Endothelial cell of umbilical vein (primary cell): ENCODE results near the gene NR2F6.
"Not testable (repeated sequence)": the region's sequence is repeated elsewhere in the genome, so short reads cannot be mapped to it uniquely, and the experiment has no call there.

Experiments used
- EZH2 ChIP-seq: IDR thresholded peaks from 2 replicates; pipeline ENCODE4 v1.6.1; 2012; ENCODE audit warnings: borderline replicate concordance, low read depth, mild to moderate bottlenecking, moderate library complexity, low read length, inconsistent platforms; ENCODE audit not compliant: severe bottlenecking
- JUN ChIP-seq: IDR thresholded peaks from 2 replicates; pipeline ENCODE4 v1.6.1; 2011; ENCODE audit warnings: borderline replicate concordance, low read depth; ENCODE audit not compliant: insufficient read length, insufficient read depth
- MYC ChIP-seq: IDR thresholded peaks from one replicate; pipeline ENCODE4 v1.6.1; 2011; ENCODE audit warnings: mild to moderate bottlenecking, low read depth, low read length
- POLR2A ChIP-seq: IDR thresholded peaks from 2 replicates; pipeline ENCODE4 v1.6.1; 2012; ENCODE audit warnings: low read depth, mild to moderate bottlenecking, control low read depth, low read length
- POLR2AphosphoS5 ChIP-seq: IDR thresholded peaks from 2 replicates; pipeline ENCODE4 v1.6.1; 2012; ENCODE audit warnings: low read depth, mild to moderate bottlenecking, control low read depth, low read length, moderate library complexity; ENCODE audit not compliant: insufficient read depth
- TF ChIP-seq, protein P1 (sequence below), 2 donors: IDR thresholded peaks; 1 replicate in 1 of 2; 2 replicates in 1 of 2; pipeline ENCODE4 v1.5.1; 2011; ENCODE audit warnings: low read length in 2 of 2, mild to moderate bottlenecking in 2 of 2, moderate library complexity in 2 of 2, control low read depth in 1 of 2, inconsistent platforms in 1 of 2, low read depth in 1 of 2; ENCODE audit not compliant: insufficient read depth in 1 of 2; ENCODE audit errors: extremely low read depth in 1 of 2
- TF ChIP-seq, protein P2 (sequence below): IDR thresholded peaks from 2 replicates; pipeline ENCODE4 v1.6.1; 2011; ENCODE audit not compliant: insufficient read depth, insufficient read length

GRCh38 chr19:17274892-17275291 is 29.2 kb upstream of the NR2F6 start:
- TF ChIP-seq, protein P1, sequence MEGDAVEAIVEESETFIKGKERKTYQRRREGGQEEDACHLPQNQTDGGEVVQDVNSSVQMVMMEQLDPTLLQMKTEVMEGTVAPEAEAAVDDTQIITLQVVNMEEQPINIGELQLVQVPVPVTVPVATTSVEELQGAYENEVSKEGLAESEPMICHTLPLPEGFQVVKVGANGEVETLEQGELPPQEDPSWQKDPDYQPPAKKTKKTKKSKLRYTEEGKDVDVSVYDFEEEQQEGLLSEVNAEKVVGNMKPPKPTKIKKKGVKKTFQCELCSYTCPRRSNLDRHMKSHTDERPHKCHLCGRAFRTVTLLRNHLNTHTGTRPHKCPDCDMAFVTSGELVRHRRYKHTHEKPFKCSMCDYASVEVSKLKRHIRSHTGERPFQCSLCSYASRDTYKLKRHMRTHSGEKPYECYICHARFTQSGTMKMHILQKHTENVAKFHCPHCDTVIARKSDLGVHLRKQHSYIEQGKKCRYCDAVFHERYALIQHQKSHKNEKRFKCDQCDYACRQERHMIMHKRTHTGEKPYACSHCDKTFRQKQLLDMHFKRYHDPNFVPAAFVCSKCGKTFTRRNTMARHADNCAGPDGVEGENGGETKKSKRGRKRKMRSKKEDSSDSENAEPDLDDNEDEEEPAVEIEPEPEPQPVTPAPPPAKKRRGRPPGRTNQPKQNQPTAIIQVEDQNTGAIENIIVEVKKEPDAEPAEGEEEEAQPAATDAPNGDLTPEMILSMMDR (IDR thresholded peaks at IDR 0.05; ENCODE audit: extremely low read depth in 1 of 2, insufficient read depth in 1 of 2, low read depth in 1 of 2, low read length in 2 of 2) = not testable (repeated sequence)
- not testable (repeated sequence) for TF ChIP-seq POLR2AphosphoS5, JUN, POLR2A, EZH2, MYC
- TF ChIP-seq, protein P2, sequence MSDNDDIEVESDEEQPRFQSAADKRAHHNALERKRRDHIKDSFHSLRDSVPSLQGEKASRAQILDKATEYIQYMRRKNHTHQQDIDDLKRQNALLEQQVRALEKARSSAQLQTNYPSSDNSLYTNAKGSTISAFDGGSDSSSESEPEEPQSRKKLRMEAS = not testable (repeated sequence)
